Measurements from ENCODE around the gene PLA2G2F. TPM values are rescaled to one million over a fixed set of nuclear protein-coding genes. Genes with fewer than 3 reads are reported as not detected.

Gene PLA2G2F
- total RNA-seq, 1 donor from 2014 or later = not detected

DNA sequence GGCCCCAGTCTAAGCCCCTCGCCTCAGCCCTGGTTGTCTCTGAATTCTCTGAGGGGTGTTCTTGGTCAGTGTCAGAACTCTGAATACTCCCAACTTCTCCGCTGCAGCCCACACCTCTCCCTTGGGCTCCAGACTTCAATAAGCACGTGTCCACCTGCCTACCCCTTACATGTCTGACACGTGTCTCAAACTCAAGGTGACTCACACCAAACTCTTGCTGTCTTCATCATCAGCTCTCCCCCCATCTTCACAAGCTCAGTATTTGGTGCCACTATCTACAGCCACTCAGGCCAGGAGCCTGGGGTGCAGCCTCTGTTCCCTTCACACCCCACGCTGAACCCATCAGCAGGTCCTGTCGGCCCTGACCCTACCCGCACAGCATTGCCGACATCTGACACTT is 28.0 kb downstream of the PLA2G2F start:
- DNase-seq (ENCODE audit: low spot score in 2 of 2, unreplicated experiment in 2 of 2) = no peak
- H3K27me3 Mint-ChIP-seq (ENCODE audit: low read depth) = peaks cover 13% of the 10 kb centered on the region
- H3K9me3 Mint-ChIP-seq = peaks cover 21% of the 10 kb centered on the region
- no peak overlapping the region for H3K27ac Mint-ChIP-seq
- H3K36me3 Mint-ChIP-seq = no peaks in the 10 kb centered on the region
- peaks cover 10% of the 10 kb centered on the region for H3K4me1 Mint-ChIP-seq
- H3K4me3 Mint-ChIP-seq = no peak overlapping the region
- TF ChIP-seq, protein P1, sequence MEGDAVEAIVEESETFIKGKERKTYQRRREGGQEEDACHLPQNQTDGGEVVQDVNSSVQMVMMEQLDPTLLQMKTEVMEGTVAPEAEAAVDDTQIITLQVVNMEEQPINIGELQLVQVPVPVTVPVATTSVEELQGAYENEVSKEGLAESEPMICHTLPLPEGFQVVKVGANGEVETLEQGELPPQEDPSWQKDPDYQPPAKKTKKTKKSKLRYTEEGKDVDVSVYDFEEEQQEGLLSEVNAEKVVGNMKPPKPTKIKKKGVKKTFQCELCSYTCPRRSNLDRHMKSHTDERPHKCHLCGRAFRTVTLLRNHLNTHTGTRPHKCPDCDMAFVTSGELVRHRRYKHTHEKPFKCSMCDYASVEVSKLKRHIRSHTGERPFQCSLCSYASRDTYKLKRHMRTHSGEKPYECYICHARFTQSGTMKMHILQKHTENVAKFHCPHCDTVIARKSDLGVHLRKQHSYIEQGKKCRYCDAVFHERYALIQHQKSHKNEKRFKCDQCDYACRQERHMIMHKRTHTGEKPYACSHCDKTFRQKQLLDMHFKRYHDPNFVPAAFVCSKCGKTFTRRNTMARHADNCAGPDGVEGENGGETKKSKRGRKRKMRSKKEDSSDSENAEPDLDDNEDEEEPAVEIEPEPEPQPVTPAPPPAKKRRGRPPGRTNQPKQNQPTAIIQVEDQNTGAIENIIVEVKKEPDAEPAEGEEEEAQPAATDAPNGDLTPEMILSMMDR (IDR thresholded peaks at IDR 0.05; ENCODE audit: unreplicated experiment) = no peak

DNA sequence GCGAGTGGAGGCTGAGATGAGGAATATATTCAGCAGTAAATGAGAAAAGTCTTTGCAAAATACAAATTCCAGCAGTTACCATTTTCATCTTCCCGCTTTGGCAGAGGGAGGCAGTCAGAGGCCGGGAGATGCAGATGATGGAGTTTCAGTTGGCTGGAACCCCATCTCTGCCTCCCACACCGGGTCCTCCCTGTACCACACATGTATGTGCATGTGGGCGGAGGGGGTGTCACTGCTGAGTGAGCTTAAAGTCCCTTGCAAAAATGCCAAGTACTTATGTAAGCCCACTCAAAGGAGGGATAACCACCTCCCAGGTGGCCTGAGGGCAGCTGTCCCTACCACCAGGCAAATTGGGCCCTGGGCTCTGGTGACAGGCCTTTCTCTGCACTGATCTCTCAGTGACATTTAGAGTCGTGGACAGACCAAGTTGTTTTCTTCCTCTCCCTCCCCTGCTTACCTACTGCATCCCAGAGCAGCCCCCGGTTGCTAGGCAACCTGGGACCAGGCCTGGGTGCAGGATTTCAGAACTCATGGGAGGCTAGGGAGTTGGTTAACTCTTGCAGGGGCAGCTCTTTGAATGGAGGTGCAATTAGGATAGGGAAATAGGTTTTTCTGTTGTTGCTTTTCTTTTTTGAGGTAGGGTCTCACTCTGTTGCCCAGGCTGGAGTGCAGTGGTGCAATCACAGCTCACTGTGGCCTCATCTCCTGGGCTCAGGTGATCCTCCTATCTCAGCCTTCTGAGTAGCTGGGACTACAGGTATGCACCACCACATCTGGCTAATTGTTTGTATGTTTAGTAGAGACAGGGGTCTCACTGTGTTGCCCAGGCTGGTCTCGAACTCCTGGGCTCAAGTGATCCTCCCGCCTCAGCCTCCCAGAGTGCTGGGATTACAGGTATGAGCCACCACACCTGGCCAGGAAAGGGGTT is 29.7 kb downstream of the PLA2G2F start:
- no peak for DNase-seq (ENCODE audit: low spot score in 2 of 2, unreplicated experiment in 2 of 2)

DNA sequence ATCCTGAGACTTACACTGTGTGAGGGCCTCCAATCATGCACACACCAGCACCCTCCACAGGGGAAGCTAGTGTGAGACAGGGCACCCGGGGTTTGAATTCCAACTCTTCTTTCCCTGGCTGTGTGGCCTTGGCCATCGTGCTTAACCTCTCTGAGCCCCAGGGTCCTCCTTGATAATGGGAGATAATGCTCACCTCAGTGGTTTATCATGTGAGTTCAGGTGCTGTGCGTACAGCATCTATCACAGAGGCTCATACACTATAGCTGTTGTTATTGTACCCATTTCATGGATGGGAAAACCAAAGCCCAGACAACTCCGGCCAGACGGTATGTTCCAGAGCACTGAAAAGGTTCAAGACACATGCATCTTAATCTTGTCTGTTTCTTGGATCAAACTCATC is 30.8 kb downstream of the PLA2G2F start:
- Mint-ChIP-seq H3K9me3 (peaks cover 4% of the 10 kb centered on the region), H3K36me3 (no peaks in the 10 kb centered on the region), H3K27ac (no peak overlapping the region), H3K27me3 (ENCODE audit: low read depth) (peaks cover 13% of the 10 kb centered on the region), H3K4me3 (no peak overlapping the region), H3K4me1 (peaks cover 10% of the 10 kb centered on the region)
- no peak for DNase-seq (ENCODE audit: low spot score in 2 of 2, unreplicated experiment in 2 of 2)
- TF ChIP-seq, protein P1 (IDR thresholded peaks at IDR 0.05; ENCODE audit: unreplicated experiment) = no peak

More for the DNA sequence above, 29.7 kb downstream of the PLA2G2F start:
- peaks cover 7% of the 10 kb centered on the region for H3K9me3 Mint-ChIP-seq
- peaks cover 13% of the 10 kb centered on the region for H3K27me3 Mint-ChIP-seq (ENCODE audit: low read depth)
- TF ChIP-seq, protein P1 (IDR thresholded peaks at IDR 0.05; ENCODE audit: unreplicated experiment) = no peak
- H3K36me3 Mint-ChIP-seq = no peaks in the 10 kb centered on the region
- H3K4me3 Mint-ChIP-seq = no peak overlapping the region
- no peak overlapping the region for H3K27ac Mint-ChIP-seq
- peaks cover 10% of the 10 kb centered on the region for H3K4me1 Mint-ChIP-seq

DNA sequence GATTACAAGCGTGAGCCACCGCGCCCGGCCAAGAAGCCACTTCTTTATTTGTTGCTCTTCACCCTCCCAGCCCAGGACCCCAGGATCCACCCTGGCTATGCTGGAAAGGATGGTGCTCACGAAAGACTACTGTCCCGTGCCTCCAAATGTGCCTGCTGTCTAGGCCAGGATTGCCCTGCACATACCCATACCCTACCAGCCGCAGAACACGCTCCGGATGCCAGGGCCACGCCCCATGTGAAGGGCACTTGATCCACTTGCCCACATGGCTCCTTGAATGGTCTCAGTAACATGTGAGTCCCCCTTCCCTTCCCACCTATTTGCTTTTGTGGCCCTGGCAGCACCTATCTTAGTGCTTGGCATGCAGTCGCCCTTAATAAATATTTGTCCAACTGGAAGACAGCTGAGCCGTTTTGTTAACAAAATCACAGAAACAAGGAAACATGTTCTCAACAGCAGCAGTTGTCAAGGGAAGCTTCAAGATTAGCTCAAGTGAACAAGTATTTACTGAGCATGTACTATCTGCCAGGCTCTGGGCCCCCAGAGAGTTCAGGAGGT is 33.0 kb downstream of the PLA2G2F start:
- Mint-ChIP-seq H3K9me3 (no peaks in the 10 kb centered on the region), H3K36me3 (no peaks in the 10 kb centered on the region), H3K27ac (no peak overlapping the region)

DNA sequence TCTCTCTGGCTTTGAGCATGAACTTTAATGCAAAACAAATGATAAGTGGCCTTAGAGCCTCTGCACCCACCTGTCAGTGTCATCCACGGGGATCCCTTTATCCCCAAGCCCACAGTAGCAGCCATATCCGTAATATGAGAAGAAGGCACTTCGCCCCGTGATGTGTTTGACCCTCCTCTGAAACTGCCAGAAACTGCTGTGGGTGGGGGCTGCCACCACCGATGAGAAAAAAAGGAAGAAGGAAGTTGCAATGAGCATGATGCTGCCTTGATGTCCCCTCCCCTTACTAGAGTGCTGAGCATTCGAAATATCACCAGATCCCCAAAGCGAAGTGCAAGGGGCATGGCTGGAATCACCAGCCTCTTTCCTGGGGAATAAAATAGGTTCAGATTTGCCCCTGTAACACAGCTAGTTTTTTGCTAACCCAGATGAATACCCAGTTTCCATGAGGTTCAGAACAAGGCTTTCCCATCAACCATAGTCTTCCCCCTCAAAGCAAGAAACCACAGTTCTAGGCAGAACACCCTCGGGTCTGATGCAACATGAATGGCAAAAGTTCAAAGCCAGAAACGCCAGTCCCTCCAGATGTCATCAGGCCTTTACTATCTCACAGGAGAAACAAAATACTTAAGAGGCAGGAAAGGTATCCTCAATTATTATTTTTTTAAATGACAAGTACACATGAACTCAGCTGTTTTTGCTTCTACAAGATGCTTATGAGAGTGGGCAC is 36.0 kb downstream of the PLA2G2F start:
- Mint-ChIP-seq H3K27ac (no peak overlapping the region), H3K27me3 (ENCODE audit: low read depth) (peaks cover 11% of the 10 kb centered on the region), H3K36me3 (no peaks in the 10 kb centered on the region), H3K4me1 (peaks cover 9% of the 10 kb centered on the region), H3K9me3 (peaks cover 3% of the 10 kb centered on the region), H3K4me3 (no peak overlapping the region)
- TF ChIP-seq, protein P1 (IDR thresholded peaks at IDR 0.05; ENCODE audit: unreplicated experiment) = no peak
- no peak for DNase-seq (ENCODE audit: low spot score in 2 of 2, unreplicated experiment in 2 of 2)

More for the DNA sequence above, 33.0 kb downstream of the PLA2G2F start:
- DNase-seq (ENCODE audit: low spot score in 2 of 2, unreplicated experiment in 2 of 2) = no peak
- Mint-ChIP-seq H3K4me3 (no peak overlapping the region), H3K4me1 (peaks cover 11% of the 10 kb centered on the region), H3K27me3 (ENCODE audit: low read depth) (peaks cover 6% of the 10 kb centered on the region)
- TF ChIP-seq, protein P1 (IDR thresholded peaks at IDR 0.05; ENCODE audit: unreplicated experiment) = no peak

Measured in mesothelial cell of epicardium (in vitro differentiated cells).